ENCODE data around the gene MRPS17.
A peak's percentile ranks its signal among the peaks of the same experiment; 100 is the strongest.
"Not testable (repeated sequence)": the region's sequence is repeated elsewhere in the genome, so short reads cannot be mapped to it uniquely, and the experiment has no call there.

The MRPS17 gene

DNA sequence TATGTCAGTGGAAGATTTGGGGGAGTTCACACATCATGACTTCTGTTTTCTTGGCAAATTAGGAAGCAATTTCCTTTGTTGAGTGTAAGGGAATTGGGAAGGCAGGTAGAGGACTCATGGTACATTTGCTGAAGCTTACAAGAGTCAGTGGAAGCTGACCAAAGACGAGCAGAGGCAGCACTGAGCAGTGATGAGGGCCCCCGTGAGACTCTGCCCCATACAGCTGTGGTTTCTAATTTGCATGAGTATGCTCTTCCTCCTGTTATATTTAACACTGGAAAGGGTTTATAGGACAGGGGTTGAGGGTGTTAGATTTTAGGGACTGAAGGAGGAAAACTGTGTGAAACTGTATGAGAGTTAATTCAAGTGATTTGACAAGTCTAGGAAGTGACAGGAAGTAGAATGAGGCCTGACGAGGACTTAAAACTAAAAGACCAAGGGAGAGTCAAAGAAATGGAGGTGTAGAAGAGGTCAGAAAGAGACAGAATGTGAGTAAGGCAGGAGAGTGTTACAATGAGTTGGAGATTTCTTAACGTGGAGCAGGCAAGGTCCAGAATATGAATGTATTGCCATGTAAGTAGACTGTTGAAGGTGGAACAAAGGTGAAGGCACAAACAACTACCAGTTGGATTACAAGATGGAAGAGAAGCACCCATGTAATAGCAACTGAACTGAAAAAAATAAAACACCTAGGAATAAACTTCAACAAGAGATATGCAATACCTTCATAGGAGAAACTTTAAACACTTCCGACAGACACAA, 23.5 kb upstream of the MRPS17 start:
- Histone ChIP-seq H3K4me3 (ENCODE audit: low read depth, low read length) (no peak overlapping the region), H3K4me2 (ENCODE audit: low read length) (no peak overlapping the region), H3K9me3 (ENCODE audit: control insufficient read depth, low read length) (no peaks in the 10 kb centered on the region), H3K9ac (no peak overlapping the region), H3K36me3 (ENCODE audit: control insufficient read depth, insufficient read depth, low read length) (no peaks in the 10 kb centered on the region), H2AFZ (no peak overlapping the region), H3K4me1 (no peaks in the 10 kb centered on the region), H3K27me3 (ENCODE audit: control insufficient read depth, insufficient read depth, low read length) (no peaks in the 10 kb centered on the region), H3K79me2 (no peaks in the 10 kb centered on the region), H3K27ac (no peak overlapping the region)
- TF ChIP-seq CTCF (IDR thresholded peaks at IDR 0.05): no peak

DNA sequence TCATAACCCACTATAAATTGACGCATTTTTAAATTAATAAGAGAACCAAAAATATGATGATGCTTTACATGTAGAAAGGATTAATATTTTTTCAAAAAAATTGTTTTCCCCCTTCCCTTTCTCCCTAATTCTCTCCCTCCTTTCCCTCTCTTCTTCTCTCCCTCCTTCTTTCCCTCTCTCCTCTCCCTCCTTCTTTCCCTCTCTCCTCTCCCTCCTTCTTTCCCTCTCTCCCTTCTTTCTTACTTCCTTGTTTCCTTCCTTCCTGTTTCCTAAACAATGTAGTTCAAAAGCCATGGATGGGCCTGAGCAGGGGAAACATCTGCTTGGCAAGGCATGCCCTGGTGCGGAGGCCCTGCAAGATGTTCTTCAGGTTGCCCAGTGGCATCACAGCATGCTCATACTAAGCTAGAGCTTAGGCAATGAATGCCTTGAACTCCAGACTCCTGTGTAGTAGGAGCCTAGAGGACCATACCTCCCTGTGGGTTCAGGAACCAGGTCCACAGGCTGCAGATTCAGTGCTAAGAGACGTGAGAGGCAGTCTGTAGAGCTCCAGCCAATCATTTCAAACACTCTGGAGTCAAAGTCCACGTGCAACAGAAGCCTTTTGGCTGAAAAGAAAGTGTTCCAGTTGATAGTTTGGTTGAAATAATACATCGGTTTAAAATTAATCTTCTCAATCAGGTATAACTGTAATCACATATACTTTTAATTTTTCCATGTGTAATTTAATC, 20.1 kb upstream of the MRPS17 start:
- Histone ChIP-seq H3K79me2 (no peaks in the 10 kb centered on the region), H2AFZ (no peak overlapping the region), H3K9me3 (ENCODE audit: control insufficient read depth, low read length) (no peaks in the 10 kb centered on the region), H3K27ac (no peak overlapping the region), H3K36me3 (ENCODE audit: control insufficient read depth, insufficient read depth, low read length) (no peaks in the 10 kb centered on the region), H3K27me3 (ENCODE audit: control insufficient read depth, insufficient read depth, low read length) (no peaks in the 10 kb centered on the region), H3K9ac (no peak overlapping the region), H3K4me1 (no peaks in the 10 kb centered on the region), H3K4me3 (ENCODE audit: low read depth, low read length) (no peak overlapping the region), H3K4me2 (ENCODE audit: low read length) (no peak overlapping the region)
- no peak for TF ChIP-seq CTCF (IDR thresholded peaks at IDR 0.05)

- Histone ChIP-seq H3K27me3 (ENCODE audit: control insufficient read depth, insufficient read depth, low read length) (no peaks in the 10 kb centered on the region), H3K9me3 (ENCODE audit: control insufficient read depth, low read length) (no peaks in the 10 kb centered on the region), H3K4me2 (ENCODE audit: low read length) (no peak overlapping the region), H3K79me2 (no peaks in the 10 kb centered on the region), H3K9ac (no peak overlapping the region), H2AFZ (no peak overlapping the region), H3K36me3 (ENCODE audit: control insufficient read depth, insufficient read depth, low read length) (no peaks in the 10 kb centered on the region), H3K27ac (no peak overlapping the region), H3K4me1 (no peaks in the 10 kb centered on the region), H3K4me3 (ENCODE audit: low read depth, low read length) (no peak overlapping the region)
- no peak for TF ChIP-seq CTCF (IDR thresholded peaks at IDR 0.05)
Measured at GRCh38 chr7:55939514-55940123, 12.1 kb upstream of the MRPS17 start.

DNA sequence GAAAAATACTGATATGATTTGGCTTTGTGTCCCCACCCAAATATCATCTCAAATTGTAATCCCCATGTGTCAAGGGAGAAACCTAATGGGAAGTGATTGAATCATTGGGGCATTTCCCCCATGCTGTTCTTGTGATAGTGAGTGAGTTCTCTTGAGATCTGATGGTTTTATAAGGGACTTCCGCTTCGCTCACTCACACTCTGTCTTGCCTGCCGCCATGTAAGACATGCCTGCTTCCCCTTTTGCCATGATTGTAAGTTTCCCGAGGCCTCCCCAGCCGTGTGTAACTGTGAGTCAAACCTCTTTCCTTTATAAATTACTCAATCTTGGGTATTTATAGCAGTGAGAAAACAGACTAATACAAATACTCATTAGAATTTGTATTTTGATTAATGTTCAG, 5.1 kb upstream of the MRPS17 start:
- H3K36me3 ChIP-seq (ENCODE audit: control insufficient read depth, insufficient read depth, low read length): no peaks in the 10 kb centered on the region
- H3K4me1 ChIP-seq: no peaks in the 10 kb centered on the region
- no peak overlapping the region for H3K4me2 ChIP-seq (ENCODE audit: low read length)
- H3K27me3 ChIP-seq (ENCODE audit: control insufficient read depth, insufficient read depth, low read length): no peaks in the 10 kb centered on the region
- no peak overlapping the region for H2AFZ ChIP-seq
- H3K79me2 ChIP-seq: no peaks in the 10 kb centered on the region
- TF ChIP-seq CTCF (IDR thresholded peaks at IDR 0.05): no peak
- no peak overlapping the region for H3K4me3 ChIP-seq (ENCODE audit: low read depth, low read length)
- H3K27ac ChIP-seq: no peak overlapping the region
- H3K9me3 ChIP-seq (ENCODE audit: control insufficient read depth, low read length): no peaks in the 10 kb centered on the region
- no peak overlapping the region for H3K9ac ChIP-seq

- Histone ChIP-seq H3K9ac (peak overlapping the region; percentile 1), H3K27ac (peak overlapping the region; percentile 74), H3K4me3 (ENCODE audit: low read depth, low read length) (peak overlapping the region; percentile 95), H3K4me2 (ENCODE audit: low read length) (peak overlapping the region; percentile 79), H2AFZ (peak overlapping the region; percentile 97)
- not testable (repeated sequence) for H3K27me3 ChIP-seq (ENCODE audit: control insufficient read depth, insufficient read depth, low read length); H3K9me3 ChIP-seq (ENCODE audit: control insufficient read depth, low read length); H3K36me3 ChIP-seq (ENCODE audit: control insufficient read depth, insufficient read depth, low read length); H3K4me1 ChIP-seq; H3K79me2 ChIP-seq
Measured at GRCh38 chr7:55952352-55952671, 635 bp downstream of the MRPS17 start.
